Stimulated activated CD4-positive, alpha-beta T cell treated with anti-CD3 and anti-CD28 coated beads, Interleukin-12 subunit alpha, Interleukin-12 subunit beta, amount 100 ng/mL, for 4 hours (primary cell): ENCODE data around the gene MAP2K7.
"Not testable (repeated sequence)": the region's sequence is repeated elsewhere in the genome, so short reads cannot be mapped to it uniquely, and the experiment has no call there.

Source experiments
- DNase-seq: peaks from one replicate; pipeline ENCODE4 v3.0.0-alpha.2; 2020

Gene MAP2K7

DNA sequence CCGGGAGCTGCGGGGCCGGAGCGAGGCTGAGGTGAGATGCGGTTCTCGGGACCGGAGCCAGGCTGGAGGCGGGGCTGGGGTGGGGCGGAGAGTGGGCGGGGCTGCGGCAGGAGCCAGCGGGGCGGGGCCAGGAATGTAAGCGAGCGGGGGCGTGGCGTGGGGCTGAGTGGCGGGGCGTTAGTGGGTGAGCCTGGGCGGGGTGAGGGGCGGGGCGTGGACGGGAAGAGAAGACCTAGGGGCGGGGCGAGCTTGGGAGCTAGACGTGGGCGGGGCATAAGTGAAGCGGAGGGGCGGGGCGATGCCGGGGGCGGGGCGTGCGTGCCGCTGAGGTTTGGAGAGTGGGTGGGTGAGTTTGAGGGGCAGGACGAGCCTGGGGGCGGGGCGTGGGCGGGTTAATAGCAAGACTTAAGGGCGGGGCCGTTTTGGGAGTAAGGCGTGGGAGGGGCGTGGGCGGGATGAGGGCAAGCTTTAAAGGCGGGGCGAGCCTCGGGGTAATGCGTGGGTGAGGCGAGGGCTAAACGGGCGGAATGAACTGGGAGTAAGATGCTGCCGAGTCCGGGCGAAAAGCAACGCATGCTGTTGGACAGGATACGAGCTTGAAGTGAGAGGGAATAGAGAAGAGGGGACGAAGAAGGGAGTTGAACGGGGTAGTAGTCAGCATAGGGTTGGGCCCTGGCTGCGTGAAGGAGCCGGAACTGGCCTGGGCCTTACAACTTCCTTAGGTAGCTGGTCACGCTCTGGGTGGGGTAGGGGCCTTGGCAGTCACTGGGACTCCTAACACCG, 17.0 kb downstream of the MAP2K7 start:
- DNase-seq = peak; percentile 100

DNA sequence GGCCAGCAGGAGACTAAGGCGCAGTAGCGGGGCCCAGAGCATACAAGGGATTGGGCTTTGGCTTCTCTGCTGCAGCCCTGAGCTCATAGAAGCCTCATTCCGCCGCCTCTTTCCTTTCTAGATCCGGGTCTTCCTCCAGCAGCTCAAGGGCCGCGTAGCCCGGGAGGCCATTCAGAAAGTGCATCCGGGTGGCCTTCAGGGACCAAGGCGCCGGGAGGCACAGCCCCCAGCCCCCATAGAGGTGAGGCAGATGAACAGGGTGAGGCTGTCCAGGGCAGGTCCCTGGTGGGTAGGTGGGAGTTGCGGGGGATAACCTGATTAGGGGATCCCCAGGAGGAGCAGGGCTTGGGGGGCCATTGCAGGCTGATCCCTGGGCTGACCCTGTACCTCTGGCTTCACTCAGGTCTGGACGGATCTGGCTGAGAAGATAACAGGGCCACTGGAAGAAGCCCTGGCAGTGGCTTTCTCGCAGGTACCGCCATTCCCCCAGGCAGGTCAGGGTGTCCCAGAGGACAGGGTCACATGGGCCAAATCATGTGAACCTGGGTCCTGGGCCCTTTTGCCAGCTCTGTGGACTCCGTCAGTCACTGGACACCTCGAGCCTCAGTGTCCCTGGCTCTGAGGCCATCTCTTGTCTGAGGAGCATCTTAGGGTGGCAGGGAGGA, 17.8 kb downstream of the MAP2K7 start:
- no peak for DNase-seq

DNA sequence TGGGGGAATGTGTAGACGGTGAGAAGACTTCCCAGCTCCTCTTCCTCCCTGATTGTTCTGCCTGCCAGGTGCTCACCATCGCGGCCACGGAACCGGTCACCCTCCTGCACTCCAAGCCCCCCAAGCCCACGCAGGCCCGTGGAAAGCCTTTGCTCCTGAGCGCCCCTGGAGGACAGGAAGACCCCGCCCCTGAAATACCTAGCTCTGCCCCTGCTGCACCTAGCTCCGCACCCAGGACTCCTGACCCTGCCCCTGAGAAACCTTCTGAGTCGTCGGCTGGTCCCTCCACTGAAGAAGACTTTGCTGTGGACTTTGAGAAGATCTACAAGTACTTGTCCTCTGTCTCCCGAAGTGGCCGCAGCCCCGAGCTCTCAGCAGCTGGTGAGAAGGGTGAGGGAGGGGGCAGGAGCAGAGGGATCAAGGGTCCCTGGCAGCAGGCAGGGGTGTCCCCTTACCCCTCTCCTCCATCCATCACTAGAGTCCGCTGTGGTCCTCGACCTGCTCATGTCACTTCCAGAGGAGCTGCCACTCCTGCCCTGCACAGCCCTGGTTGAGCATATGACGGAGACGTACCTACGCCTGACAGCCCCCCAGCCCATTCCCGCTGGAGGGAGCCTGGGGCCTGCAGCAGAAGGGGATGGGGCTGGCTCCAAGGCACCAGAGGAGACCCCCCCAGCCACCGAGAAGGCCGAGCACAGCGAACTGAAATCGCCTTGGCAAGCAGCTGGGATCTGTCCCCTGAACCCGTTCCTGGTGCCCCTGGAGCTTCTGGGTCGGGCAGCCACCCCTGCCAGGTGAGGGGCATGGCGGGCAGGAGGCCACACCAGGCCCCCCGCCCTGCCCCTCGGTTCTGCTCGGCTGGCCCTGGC, 18.5 kb downstream of the MAP2K7 start:
- DNase-seq = no peak

DNA sequence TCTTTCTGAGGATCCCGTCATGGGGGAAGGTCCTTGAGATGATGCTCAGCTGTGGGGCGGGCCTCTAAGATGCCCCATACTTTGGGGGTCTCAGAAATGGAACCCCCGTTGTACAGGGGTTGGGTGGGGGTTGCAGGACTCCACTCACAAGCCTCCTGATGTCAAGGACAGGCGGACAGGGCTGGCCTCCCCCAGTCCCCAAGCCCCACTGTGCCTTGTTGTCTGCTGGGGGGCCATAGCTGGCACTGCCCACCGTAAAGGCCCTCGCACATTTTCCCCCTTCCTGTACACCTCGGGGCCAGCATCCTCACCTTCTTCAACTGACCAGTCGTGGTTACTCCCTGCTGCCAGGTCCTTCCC, 19.1 kb downstream of the MAP2K7 start:
- DNase-seq = no peak

DNA sequence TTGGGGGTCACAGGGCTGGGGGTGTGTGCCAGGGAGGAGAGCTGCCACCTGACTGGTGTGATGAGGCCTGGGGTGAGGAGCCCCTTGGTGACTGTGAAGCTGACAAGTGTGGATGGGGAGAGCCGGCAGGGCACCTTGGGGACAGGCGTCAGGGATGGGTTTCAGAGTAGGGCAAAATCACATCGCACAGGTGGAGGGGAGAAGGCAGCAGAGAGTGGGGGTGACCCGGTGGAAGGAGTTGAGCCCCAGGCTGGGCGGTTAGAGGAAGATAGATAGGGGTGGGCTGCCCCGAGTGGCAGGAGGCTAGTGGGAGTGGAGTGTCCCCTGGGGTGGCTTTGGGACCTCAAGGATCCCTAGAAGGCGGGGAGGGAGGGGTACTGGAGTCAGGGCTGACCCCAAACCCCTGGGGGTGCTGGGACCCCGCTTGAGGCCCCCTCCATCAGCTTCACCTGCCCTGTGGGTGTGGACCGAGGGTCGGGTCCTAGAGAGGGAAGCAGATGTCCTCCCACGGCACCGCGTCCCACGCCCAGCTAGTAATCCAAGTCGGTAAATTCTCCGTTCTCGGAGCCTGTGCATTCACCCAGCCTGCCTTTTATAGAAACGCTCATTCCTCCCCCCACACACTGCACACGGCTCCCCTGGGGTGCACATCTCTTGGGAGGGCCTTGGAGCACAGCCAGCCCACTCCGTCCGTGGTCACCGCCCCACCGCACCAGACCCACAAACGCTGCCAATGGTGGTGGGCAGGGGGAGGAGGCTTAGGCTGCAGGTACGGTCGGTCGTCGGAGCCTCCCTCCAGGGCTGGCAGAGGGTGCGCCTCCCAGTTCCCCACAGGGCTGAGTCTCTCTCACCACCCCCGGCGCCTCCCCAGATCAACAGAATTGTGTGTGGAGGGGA, 19.9 kb downstream of the MAP2K7 start:
- no peak for DNase-seq

DNA sequence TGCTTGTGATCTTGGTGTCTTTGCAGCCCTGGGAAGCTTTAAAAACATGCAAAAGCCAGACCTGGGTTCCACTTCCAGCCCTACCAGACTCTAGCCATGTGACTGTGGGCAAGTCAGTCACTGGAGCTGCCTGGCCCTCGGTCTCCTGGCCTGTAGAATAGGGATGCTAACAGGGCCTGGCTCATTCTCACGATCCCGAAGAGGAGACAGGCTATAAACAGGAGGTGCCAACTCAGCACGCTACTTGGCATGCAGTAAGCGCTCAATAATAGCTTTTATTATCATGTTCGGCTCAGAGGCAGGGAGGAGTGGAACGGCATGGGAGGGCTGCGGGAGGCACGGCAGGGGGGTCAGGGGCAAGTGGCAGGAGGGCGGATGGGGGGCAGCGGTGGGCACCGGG, 20.6 kb downstream of the MAP2K7 start:
- DNase-seq = no peak

DNA sequence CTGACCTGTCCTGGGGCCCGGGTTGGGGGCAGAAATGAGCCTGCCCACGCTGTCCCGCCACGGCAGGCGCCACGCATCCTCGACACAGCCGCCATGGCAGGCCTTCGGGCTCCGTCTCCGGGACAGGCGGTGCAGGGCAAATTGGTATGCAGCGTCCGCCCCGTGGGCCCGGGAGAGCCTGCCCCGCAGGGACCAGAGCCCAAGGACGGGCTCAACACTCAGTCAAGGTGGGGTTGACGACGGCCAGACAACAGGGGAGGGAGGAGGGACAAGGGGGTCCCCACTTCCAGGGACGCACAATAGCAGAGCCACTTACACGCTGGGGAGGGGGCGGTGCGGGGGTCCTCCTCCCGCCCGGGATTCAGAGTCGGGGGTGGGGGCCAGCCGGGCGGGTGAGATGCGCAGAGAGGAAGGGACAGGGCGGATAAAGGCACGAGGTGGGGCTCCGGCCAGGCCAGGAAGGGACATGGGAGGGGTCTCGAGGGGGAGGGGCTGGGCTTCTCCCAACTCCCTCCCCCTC, 21.0 kb downstream of the MAP2K7 start:
- no peak for DNase-seq

DNA sequence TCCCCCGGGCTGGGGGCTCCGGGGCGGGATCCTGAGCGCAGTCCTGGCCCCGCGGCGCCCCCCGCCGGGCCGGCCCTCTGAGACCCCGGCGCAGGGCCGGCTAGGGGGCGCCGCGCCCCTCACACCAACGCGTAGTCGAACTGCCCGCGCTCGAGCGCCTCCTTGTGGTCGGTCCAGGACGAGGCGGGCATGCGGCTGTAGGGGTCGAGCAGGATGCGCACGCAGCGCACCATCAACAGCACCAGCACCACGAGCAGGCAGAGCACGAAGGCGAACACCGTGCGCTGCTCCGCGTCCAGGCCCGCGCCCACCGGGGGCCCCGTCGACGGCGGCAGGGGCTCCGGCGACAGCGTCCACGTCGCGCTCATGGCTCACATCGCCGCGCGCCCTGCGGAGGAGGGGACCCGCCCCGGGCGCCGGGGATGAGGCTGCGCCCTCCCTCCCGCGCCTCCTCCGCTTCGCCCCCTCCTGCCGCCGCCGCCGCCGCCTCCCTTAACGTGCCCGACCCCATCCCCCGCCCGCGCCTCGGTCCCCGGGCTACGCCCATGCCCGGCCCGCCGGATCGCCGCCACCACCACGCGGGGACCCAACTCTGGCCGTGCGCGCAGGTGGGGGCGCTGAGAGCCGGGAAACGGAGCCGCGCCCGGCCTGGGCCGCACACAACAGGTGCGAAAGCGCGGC, 21.6 kb downstream of the MAP2K7 start:
- peak; percentile 75 for DNase-seq

DNA sequence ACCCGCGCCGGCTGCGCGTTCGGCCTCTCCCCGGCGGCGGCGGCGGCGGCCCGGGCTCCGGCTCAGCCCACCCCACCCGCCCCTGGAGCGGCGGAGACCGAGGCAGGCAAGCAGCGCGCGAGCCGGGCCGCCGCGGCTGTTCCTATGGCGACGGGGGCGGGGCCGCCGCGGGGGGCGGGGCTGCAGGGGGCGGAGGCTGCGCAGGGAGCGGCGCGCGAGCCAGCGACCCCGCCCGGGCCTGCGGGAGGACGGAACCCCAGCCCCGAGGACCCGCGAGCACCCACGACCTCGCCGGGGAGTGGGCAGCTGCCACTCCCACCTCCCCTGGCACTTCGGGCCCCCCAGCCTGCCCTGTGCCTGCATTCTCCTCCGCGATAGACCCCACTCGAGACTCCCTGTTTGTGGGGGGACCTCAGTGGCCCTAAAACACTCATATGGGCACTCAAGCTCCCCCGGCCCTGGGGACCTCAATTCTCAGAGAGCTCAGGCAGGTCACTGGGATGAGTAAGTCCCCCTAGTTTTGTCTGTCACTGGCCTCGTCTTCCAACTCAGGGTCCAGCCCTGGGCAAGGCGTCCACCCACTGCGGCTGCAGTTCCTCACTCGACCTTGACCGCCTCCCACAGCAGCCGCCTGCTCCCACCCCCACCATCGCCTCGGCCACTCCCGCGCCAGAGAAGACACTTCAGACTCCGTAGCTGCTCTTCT, 22.5 kb downstream of the MAP2K7 start, which contains the start of gene CTXN1:
Gene CTXN1, minus strand, starts transcription at position 115 of the 706 bp plus-strand sequence. CDS start 597 bp downstream, outside the sequence.
- DNase-seq = peak; percentile 82

DNA sequence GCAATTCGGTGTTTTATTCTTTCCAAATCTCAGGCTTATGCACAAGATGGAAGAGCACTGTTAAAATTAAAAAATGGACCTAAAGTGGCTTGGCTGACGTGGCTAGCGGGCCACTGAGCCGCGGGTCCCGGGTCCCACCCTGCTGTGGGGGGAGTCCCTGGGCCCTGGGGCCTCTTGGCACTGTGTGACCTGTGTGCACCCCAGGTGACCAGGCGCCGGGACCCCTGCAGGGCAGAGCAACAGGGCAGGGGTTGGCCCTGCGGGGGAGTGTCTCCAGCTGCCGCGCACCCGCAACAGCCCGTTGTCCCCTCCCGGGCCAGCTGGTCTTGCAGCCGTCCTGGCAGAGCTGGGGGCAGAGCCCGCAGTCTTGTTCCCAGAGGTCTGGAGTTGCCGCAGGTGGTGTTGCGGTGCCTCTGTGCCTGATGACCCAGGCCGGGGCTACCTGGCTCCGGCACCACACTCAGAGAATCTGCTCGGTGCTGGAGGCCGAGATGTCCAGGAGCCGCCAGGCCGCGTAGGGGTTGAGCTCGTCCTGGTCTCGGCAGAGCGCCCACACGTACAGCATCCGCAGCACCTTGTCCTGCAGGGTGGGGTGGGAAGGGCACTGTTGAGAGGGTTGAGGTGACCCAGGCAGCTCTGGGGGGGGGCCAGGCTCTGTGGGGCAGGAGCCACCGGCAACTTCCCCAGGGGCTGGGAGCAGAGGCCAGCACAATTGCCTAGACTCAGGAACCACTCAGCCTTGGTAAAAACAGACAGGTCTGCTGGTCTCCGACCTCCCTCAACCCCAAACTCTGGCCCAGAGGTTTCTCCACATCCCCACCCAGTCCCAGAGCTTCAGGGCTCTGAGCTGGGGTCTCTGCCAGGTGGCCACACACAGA, 23.3 kb downstream of the MAP2K7 start:
- DNase-seq = no peak

DNA sequence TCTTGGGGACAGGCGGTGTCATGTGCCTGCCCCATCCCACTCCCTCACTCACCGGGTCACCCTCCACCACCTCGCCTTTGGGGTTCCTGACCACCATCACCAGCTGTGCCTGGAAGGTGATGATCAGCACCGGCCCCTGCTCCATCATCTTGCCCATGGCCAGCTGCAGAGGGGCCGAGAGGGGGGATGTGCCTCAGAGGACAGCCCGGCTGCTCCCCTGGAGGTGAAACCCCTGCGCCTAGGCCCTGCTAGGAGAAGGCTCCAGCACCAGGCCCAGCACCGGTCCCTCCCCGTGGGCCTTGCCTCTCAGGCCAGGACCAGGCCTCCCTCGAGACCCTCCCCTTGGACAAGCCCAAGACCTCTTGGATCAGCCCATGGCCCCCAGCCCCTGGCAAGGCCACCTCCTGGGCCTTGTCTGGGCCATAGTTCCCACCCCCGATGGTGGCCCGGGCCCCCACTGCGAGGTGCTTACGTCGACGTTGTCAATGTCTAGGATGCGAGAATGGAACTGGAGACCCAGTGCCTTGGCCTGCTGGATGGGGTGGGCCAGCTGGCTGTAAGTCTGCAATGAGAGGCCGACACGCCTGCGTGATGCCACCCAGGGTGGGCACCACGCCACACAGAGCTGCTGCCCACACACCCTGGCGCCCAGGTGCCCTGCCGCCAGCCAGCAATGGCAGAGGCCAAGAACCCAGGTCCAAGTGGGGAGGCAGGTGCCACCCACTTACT, 24.1 kb downstream of the MAP2K7 start:
- no peak for DNase-seq

DNA sequence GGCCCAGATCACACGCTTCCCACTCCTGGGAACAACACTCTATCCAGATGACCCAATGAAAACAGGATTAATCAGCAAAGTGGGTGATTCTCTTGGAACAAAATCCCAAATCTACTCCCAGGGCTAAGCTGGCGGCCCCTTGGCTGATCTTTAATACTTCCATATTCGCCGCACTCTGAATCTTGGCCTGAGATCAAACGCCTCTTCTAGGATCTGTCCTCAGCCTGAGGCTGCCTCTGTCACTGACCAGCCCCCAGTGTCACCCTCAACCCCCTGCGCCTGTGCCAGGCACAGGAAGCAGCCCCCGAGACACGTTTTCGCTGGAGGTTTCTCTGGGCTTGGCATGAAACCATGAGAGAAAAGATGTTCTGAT, 24.6 kb downstream of the MAP2K7 start:
- DNase-seq = no peak

DNA sequence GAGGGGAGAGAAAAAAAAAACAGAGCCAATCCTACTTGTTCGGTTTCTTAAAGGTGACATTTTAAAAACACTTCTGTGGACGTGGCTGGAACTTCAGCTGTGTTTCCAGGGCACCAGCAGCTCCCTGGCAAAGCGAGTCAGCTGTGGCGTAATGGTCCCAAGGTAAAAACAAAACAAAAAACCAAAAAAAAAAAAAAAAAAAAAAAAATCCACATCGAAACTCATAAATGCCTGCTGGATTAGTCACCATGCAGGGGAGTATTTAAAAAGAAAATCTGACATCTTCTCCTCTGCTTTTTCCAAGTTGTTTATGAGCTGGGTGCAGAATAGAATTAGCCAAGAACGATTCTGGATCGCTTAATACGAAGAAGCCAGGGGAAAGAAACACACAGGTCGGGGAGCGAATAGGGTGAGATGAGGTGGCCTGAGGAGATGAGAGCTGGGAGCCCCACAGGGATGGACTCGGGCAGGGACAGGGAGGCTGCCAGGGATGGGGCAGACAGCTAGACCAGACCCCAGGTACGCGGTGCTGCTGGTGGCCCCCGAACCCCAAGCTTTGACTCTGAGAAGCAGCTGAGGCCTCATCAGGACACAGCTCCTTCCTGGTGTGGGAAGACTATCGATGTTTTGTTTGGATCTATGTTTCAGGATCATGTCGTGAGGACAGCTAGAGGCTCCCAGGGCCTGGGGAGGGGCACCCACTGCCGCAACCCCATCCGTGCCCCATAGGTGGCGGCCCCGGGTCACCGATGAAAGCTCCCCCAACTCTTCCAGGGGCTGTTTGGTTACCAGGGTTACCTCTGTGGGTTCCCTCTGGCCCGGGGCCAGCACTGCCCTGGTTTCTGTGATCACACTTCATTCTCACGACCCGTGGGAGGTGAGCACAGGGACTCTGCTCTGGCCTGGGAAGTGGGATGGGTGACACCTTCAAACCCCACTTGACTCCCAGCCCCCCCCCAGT, 25.3 kb downstream of the MAP2K7 start:
- DNase-seq = peak; percentile 45

DNA sequence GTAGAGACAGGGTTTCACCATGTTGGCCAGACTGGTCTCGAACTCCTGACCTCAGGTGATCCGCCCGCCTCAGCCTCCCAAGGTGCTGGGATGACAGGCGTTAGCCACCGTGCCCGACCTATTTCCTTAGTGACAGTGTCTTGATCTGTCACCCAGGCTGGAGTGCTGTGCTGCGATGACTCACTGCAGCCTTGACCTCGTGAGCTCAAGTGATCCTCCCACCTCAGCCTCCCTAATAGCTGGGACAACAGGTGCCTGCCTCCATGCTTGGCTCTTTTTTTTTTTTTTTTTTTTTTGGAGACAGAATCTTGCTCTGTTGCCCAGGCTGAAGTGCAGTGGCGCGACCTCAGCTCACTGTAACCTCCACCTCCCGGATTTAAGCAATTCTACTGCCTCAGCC, 26.4 kb downstream of the MAP2K7 start:
- not testable (repeated sequence) for DNase-seq

DNA sequence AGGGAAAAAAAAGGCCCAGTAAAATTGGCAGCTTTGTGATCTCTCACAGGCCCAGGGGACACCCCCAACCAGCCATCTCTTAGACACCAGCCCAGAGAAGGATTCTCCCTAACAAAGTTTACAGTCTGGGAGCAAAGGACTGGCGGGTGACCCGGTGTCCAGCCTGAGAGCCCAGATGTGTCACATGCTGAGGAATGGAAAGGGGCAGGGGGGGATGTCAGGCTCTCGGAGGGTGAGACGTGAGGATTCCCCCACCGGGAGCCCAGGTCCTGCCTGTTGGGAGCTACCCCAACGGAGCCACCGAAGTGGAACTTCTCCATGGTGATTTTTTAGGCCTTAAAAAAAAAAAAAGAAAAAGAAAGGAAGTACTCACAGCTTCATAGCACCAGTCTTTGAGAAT, 27.1 kb downstream of the MAP2K7 start:
- no peak for DNase-seq

DNA sequence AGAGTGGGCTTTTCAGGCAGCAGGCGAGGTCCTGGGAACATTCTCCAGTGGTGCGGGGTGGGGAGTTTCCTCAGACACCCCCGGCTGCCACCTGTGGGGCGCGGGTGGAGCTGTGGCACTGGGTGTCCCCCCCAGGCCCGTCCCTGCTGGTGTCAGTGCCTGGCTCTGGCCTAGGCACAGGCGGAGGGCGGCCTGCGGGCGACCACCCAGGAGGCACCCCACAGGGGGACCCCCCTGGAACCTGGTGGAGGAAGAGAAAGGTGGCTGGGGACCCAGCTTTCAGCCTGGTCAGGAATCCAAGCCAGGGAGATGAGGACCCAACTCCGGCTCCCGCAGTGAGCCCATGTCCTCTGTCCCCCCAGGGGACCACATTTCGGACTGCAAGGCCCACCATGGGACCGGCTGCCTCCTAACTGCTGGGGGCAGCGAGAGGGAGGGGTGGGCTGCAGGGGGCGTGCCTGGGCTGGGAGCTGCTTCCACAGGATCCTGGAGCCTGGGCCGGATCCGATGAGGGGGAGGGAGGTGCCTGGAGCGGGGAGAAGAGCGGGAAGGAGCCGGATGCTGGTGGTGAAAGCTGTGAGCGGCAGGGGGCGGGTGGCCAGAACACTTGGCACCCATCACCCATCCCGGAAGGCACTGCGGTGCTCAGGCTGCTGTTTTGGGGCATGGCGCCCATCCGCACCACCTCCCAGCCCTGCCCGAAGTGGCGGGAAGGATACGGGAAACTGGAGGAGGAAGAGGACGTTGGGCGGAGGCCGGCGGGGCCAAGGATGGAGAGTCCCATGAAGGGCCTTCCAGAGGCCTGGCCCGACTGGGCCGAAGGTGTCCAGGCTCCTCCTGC, 27.8 kb downstream of the MAP2K7 start:
- DNase-seq = no peak
